Loucy (cell line): ENCODE data around the gene YPEL3.

ENCODE experiments used
- CTCF ChIP-seq: fragments of 200-600 bp; sonication (generic); conservative IDR thresholded peaks from 2 replicates; pipeline ENCODE4 v1.5.1; 2014; ENCODE audit warnings: mild to moderate bottlenecking, antibody characterized with exemption, low read length
- EZH2phosphoT487 ChIP-seq: fragments of 200-600 bp; IDR thresholded peaks from 2 replicates; pipeline ENCODE4 v1.6.1; 2018; ENCODE audit warnings: antibody characterized with exemption, mild to moderate bottlenecking, moderate library complexity, borderline replicate concordance

- TF ChIP-seq CTCF (no peak), EZH2phosphoT487 (no peak)
Observed at GRCh38 chr16:30119428-30119827, 23.4 kb upstream of the YPEL3 start.
